Thoracic aorta (tissue), 2 donors: Measurements from ENCODE around the gene ZNF19. TPM values are rescaled to one million over a fixed set of nuclear protein-coding genes. Genes with fewer than 3 reads are reported as not detected.
A peak's percentile ranks its signal among the peaks of the same experiment; 100 is the strongest.

Experiments
- ATAC-seq: fragments of 150-250 bp; one replicate; pipeline ENCODE4 v1.8.0; 2017; ENCODE audit warnings: low read depth; ENCODE audit not compliant: insufficient number of reproducible peaks, low FRiP score
- DNase-seq: peaks from one replicate; pipeline ENCODE4 v3.0.0-alpha.2; 2020; ENCODE audit warnings: low spot score
- H3K27ac ChIP-seq, 2 donors: fragments of 200-600 bp; sonication (generic); 1 replicate in 1 of 2; 2 replicates in 1 of 2; pipeline ENCODE4 v1.5.1; 2016; ENCODE audit warnings: mild to moderate bottlenecking in 2 of 2, moderate library complexity in 2 of 2
- H3K27me3 ChIP-seq: fragments of 200-600 bp; sonication (generic); replicated peaks from 2 replicates; pipeline ENCODE4 v1.6.0; 2016; ENCODE audit warnings: mild to moderate bottlenecking; ENCODE audit not compliant: insufficient read depth
- H3K36me3 ChIP-seq: fragments of 200-600 bp; sonication (generic); one replicate; pipeline ENCODE4 v1.5.1; 2016
- H3K4me1 ChIP-seq, 2 donors: fragments of 200-600 bp; sonication (generic); 1 replicate in 1 of 2; 2 replicates in 1 of 2; pipeline versions ENCODE4 v1.5.1 to v1.6.0; 2016; ENCODE audit warnings: low read depth in 2 of 2, mild to moderate bottlenecking in 1 of 2; ENCODE audit not compliant: control insufficient read depth in 1 of 2
- H3K4me3 ChIP-seq: fragments of 200-600 bp; sonication (generic); 2 replicates; pipeline ENCODE4 v1.5.1; 2016; ENCODE audit warnings: mild to moderate bottlenecking
- H3K9me3 ChIP-seq: fragments of 200-600 bp; sonication (generic); 2 replicates; pipeline ENCODE4 v1.5.1; 2016
- CTCF ChIP-seq: fragments of 200-600 bp; sonication (generic); IDR thresholded peaks from one replicate; pipeline ENCODE4 v1.5.1; 2019; ENCODE audit warnings: antibody characterized with exemption
- total RNA-seq, 2 donors: library from RNA; depleted of rRNA; stranded (reverse); fragments of >200 nt; gene quantifications; one replicate each; pipeline versions ENCODE4 v1.1.0 to v1.2.3, GENCODE V29; 2016

ZNF19 gene
- total RNA-seq, 2 donors from 2014 or later, result 3.7 to 9.0 TPM

DNA sequence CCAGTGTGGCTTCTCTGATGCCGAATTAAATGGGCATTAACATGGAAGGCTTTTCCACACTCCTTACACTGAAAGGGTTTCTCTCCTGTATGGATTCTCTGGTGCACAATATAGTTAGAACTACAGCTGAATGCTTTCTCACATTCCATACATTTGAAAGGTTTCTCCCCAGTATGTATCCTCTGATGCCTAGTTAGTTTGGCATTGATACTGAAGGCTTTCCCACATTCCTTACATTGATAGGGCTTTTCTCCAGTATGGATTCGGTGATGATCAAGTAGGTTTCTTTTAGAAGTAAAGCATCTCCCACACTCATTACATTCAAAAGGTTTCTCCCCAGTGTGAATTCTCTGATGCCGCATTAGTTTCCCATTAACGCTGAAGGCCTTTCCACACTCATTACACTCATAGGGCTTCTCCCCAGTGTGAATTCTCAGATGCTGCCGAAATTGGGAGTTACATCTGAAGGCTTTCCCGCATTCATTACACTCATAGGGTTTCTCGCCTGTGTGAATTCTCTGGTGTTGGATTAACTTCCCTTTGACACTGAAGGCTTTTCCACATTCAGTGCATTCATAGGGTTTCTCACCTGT, 40.8 kb downstream of the ZNF19 start:
- no peak for TF ChIP-seq CTCF
- H3K4me3 ChIP-seq, result peak overlapping the region; percentile 29
- H3K9me3 ChIP-seq, result peaks cover 94% of the 10 kb centered on the region
- peaks cover 56% of the 10 kb centered on the region for H3K36me3 ChIP-seq
- DNase-seq, result no peak
- H3K27ac ChIP-seq, result no peak overlapping the region
- no peaks in the 10 kb centered on the region for H3K27me3 ChIP-seq
- no peaks in the 10 kb centered on the region for H3K4me1 ChIP-seq
- ATAC-seq, result no peak

GRCh38 chr16:71443714-71444113, 45.4 kb downstream of the ZNF19 start:
- peaks cover 65% of the 10 kb centered on the region for H3K9me3 ChIP-seq
- TF ChIP-seq CTCF, result no peak
- ATAC-seq (no peak), DNase-seq (no peak)
- H3K27ac ChIP-seq, result no peak overlapping the region
- peaks cover 11% of the 10 kb centered on the region for H3K36me3 ChIP-seq
- H3K4me3 ChIP-seq, result no peak overlapping the region
- H3K27me3 ChIP-seq, result no peaks in the 10 kb centered on the region
- H3K4me1 ChIP-seq, result no peaks in the 10 kb centered on the region

DNA sequence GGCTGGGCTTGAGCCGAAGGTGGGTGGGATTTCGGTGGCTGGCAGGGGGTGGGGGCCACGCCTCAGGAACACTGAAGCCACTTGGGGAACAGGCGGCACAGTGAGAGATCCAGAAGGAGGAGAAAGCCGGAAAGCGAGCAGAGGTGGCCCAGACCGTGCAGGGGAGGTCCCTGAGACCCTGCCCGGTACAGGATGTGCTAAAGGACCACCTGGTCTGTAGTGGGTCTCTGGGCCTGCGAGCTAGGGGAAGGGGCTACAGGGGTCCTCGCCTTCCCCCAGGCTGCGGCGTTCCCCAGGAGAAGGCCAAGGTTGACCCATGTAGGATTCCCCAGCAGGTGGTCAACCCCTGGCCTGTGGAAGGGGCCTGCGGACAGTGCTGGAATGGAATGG, 47.1 kb downstream of the ZNF19 start, which contains the start of gene TLE7:
TSS of gene TLE7 (minus strand) at position 4 of the 390 bp plus-strand sequence. CDS start 8,730 bp downstream, outside the sequence.
- H3K4me3 ChIP-seq, result no peak within 1 kb of the TSS
- H3K36me3 ChIP-seq, result no peaks in the 10 kb centered on the region
- ATAC-seq, result no peak
- TF ChIP-seq CTCF, result no peak
- no peak within 1 kb of the TSS for H3K27ac ChIP-seq
- no peak for DNase-seq
- H3K9me3 ChIP-seq, result peaks cover 48% of the 10 kb centered on the region
- H3K4me1 ChIP-seq, result no peaks in the 10 kb centered on the region
- H3K27me3 ChIP-seq, result no peaks in the 10 kb centered on the region

DNA sequence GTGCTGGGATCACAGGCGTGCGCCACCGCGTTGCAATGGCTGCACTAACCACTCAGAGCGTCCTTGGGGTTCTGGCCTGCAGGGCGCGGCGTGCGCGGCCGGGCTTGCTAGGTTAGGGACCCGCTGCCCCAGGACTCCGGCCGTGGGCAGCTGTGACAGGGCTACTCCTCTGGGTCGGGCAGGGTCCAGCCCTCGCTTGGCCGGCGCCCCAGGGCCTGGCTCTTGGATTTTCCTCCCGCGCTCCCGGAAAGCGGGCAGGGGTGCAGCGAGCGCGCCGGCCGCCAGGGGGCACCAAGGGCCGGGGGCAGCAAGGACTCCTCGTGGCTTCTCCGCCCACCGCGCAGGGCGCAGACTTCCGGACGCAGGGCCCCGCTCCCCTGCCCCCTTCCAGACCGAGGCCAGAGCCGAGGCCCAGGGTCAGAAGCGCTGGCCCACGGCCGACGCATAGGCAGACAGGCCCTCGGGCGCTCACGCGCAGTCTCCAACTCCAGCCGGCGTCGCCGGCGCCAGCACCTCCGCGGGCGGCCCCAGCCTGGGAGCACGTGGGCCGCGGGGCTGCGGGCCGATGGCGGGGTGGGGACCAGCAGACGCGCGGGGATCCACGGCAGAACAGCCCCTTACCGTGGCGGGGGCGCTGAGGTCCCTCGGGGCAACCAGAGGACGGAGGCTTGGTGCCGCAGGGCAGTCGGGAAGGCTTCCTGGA, 47.6 kb downstream of the ZNF19 start:
- no peaks in the 10 kb centered on the region for H3K27me3 ChIP-seq
- H3K9me3 ChIP-seq, result peaks cover 43% of the 10 kb centered on the region
- H3K36me3 ChIP-seq, result no peaks in the 10 kb centered on the region
- H3K27ac ChIP-seq, result no peak overlapping the region
- H3K4me1 ChIP-seq, result no peaks in the 10 kb centered on the region
- TF ChIP-seq CTCF, result no peak
- ATAC-seq, result no peak
- H3K4me3 ChIP-seq, result no peak overlapping the region
- DNase-seq, result no peak

DNA sequence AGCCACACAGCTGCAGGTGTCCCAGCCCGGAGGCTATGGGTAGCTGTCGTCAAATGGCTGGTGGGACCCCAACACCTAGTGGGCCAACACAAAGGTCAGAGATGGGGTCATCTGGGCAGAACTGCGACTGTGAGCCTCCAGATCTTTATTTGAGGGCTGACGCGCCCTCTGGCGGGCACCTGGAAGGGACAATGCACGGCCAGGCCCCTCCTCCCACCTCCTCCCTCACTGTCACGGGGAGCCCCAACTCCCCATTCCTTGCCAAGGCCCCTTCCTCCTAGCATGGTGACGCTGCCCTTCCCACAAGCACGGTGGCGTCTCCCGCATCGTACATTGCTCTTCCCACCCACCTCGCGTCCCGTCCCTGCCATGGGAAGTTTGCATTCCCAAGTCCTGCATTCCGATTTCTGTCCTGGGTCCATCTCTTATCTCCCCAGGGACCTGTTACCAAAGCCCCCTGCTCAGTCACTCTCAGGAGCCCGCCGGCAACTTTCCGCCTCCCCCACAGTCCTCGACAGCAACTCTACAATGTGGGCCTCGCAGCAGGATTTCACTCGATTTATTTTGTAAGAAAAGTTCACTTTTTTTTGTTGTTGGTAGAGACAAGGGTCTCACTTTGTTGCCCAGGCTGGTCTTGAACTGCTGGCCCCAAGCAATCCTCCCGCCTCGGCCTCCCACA, 48.3 kb downstream of the ZNF19 start:
- no peak for DNase-seq
- Histone ChIP-seq H3K4me3 (no peak overlapping the region), H3K36me3 (no peaks in the 10 kb centered on the region), H3K27ac (no peak overlapping the region), H3K9me3 (peaks cover 36% of the 10 kb centered on the region), H3K27me3 (no peaks in the 10 kb centered on the region), H3K4me1 (no peaks in the 10 kb centered on the region)
- ATAC-seq, result no peak
- no peak for TF ChIP-seq CTCF
